CD8-positive, alpha-beta memory T cell (primary cell): ENCODE data around the gene DCUN1D5. TPM values are rescaled to one million over a fixed set of nuclear protein-coding genes. Genes with fewer than 3 reads are reported as not detected.

ENCODE experiments used
- polyA plus RNA-seq: library from polyadenylated mRNA; unstranded; fragments of 300-500 nt; fragmentation: Illumina TruSeq; gene quantifications from one replicate; pipeline ENCODE4 v1.2.3, GENCODE V29; 2021
- total RNA-seq, 2 experiments: library from RNA; stranded (reverse); gene quantifications; one replicate each; pipeline ENCODE4 v1.2.3, GENCODE V29; 2021

The DCUN1D5 gene
- total and polyA plus RNA-seq, 3 experiments from 2014 or later: 27.6 to 84.8 (median 84.2) TPM

Other genes with a start within 250 kb of the DCUN1D5 start
- not detected for gene MMP3, start 248.6 kb downstream of the DCUN1D5 start, total RNA-seq
- gene MMP3, start 248.6 kb downstream of the DCUN1D5 start, polyA plus RNA-seq: not detected
- not detected for gene MMP12, start 217.2 kb downstream of the DCUN1D5 start, total RNA-seq
- gene MMP12, start 217.2 kb downstream of the DCUN1D5 start, polyA plus RNA-seq: not detected
- not detected for gene MMP13, start 136.4 kb downstream of the DCUN1D5 start, total RNA-seq
- not detected for gene MMP13, start 136.4 kb downstream of the DCUN1D5 start, polyA plus RNA-seq
- 1 to 10 TPM; 2.4 to 2.9 TPM for gene DYNC2H1, start 17.3 kb upstream of the DCUN1D5 start, total RNA-seq
- gene DYNC2H1, start 17.3 kb upstream of the DCUN1D5 start, polyA plus RNA-seq: 1.1 TPM